Measurements from ENCODE around the gene ACTA2.

DNA sequence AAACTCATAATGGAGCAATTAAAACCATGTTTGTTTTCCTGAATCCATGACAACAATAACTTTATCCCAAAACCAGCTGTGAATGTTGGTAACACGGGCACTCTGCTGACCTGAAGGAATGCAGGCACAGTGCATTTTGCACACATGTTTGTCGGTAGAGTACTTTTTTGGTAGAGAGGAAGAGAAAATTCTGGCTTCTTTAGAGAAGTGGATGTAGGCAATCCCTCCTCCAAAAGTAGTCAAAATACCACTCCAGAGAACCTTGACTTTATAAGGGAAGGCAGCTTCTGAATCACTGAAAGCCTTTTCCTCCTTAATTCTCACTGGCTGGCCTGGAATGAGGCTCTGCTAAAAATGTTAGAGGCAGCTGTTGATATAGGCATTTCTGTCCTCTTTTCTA, 15.8 kb upstream of the ACTA2 start:
- TF ChIP-seq, protein P1, sequence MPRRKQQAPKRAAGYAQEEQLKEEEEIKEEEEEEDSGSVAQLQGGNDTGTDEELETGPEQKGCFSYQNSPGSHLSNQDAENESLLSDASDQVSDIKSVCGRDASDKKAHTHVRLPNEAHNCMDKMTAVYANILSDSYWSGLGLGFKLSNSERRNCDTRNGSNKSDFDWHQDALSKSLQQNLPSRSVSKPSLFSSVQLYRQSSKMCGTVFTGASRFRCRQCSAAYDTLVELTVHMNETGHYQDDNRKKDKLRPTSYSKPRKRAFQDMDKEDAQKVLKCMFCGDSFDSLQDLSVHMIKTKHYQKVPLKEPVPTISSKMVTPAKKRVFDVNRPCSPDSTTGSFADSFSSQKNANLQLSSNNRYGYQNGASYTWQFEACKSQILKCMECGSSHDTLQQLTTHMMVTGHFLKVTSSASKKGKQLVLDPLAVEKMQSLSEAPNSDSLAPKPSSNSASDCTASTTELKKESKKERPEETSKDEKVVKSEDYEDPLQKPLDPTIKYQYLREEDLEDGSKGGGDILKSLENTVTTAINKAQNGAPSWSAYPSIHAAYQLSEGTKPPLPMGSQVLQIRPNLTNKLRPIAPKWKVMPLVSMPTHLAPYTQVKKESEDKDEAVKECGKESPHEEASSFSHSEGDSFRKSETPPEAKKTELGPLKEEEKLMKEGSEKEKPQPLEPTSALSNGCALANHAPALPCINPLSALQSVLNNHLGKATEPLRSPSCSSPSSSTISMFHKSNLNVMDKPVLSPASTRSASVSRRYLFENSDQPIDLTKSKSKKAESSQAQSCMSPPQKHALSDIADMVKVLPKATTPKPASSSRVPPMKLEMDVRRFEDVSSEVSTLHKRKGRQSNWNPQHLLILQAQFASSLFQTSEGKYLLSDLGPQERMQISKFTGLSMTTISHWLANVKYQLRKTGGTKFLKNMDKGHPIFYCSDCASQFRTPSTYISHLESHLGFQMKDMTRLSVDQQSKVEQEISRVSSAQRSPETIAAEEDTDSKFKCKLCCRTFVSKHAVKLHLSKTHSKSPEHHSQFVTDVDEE (CRISPR knock-in tag; IDR thresholded peaks at IDR 0.05) = no peak
- TF ChIP-seq ZNF70 (CRISPR knock-in tag; IDR thresholded peaks at IDR 0.05) = no peak
- TF ChIP-seq RARB (CRISPR knock-in tag; IDR thresholded peaks at IDR 0.05) = no peak
- TF ChIP-seq ISL1 (CRISPR knock-in tag; IDR thresholded peaks at IDR 0.05) = no peak
- TF ChIP-seq ZFP30 (CRISPR knock-in tag; IDR thresholded peaks at IDR 0.05) = no peak

Measured in SK-N-SH treated with all-trans-retinoic acid at 6 μM for 48 hours (cell line).